NOMO-1 (cell line): Measurements from ENCODE around the gene ELAC1.
"Not testable (repeated sequence)": the region's sequence is repeated elsewhere in the genome, so short reads cannot be mapped to it uniquely, and the experiment has no call there.

Experiments used
- DNase-seq, 2 experiments: peaks; one replicate each; lab custom pipeline; 2025; ENCODE audit not compliant: unreplicated experiment in 2 of 2; lab: John Stamatoyannopoulos, UW

The ELAC1 gene

GRCh38 chr18:50972404-50972803 is 4.6 kb downstream of the ELAC1 start:
- DNase-seq = not testable (repeated sequence)

GRCh38 chr18:50973367-50974126 is 5.7 kb downstream of the ELAC1 start:
- peak in 1 of 2 experiments; percentile 70 for DNase-seq

- DNase-seq = no peak
Observed at GRCh38 chr18:50977037-50977760, 9.4 kb downstream of the ELAC1 start.

- DNase-seq = no peak
Observed at GRCh38 chr18:50981381-50981780, 13.5 kb downstream of the ELAC1 start.

- no peak for DNase-seq
Observed at GRCh38 chr18:50982086-50982801, 14.4 kb downstream of the ELAC1 start.

GRCh38 chr18:50982802-50983179 is 15.0 kb downstream of the ELAC1 start:
- no peak for DNase-seq

- DNase-seq = no peak
Observed at GRCh38 chr18:50986360-50987087, 18.7 kb downstream of the ELAC1 start.

- no peak for DNase-seq
Observed at GRCh38 chr18:50987261-50987660, 19.4 kb downstream of the ELAC1 start.

GRCh38 chr18:50989711-50990110 is 21.9 kb downstream of the ELAC1 start:
- no peak for DNase-seq

- DNase-seq = no peak
Observed at GRCh38 chr18:50992351-50992762, 24.5 kb downstream of the ELAC1 start.

GRCh38 chr18:50994031-50994430 is 26.2 kb downstream of the ELAC1 start:
- no peak for DNase-seq

GRCh38 chr18:51003174-51003573 is 35.3 kb downstream of the ELAC1 start:
- not testable (repeated sequence) for DNase-seq

- DNase-seq = no peak
Observed at GRCh38 chr18:51006061-51006818, 38.4 kb downstream of the ELAC1 start.

- no peak for DNase-seq
Observed at GRCh38 chr18:51006948-51007789, 39.3 kb downstream of the ELAC1 start.

GRCh38 chr18:51007790-51008139 is 39.9 kb downstream of the ELAC1 start:
- DNase-seq = no peak

- DNase-seq = peak in 1 of 2 experiments; percentile 47
Observed at GRCh38 chr18:51009072-51009471, 41.2 kb downstream of the ELAC1 start.

- DNase-seq = no peak
Observed at GRCh38 chr18:51010218-51010617, 42.4 kb downstream of the ELAC1 start.

- no peak for DNase-seq
Observed at GRCh38 chr18:51011709-51012108, 43.9 kb downstream of the ELAC1 start.

GRCh38 chr18:51012441-51012840 is 44.6 kb downstream of the ELAC1 start:
- DNase-seq = no peak
